ENCODE data around the gene KRTAP3-3. TPM values are rescaled to one million over a fixed set of nuclear protein-coding genes. Genes with fewer than 3 reads are reported as not detected.
"Not testable (repeated sequence)": the region's sequence is repeated elsewhere in the genome, so short reads cannot be mapped to it uniquely, and the experiment has no call there.

The KRTAP3-3 gene
- total RNA-seq: not detected

DNA sequence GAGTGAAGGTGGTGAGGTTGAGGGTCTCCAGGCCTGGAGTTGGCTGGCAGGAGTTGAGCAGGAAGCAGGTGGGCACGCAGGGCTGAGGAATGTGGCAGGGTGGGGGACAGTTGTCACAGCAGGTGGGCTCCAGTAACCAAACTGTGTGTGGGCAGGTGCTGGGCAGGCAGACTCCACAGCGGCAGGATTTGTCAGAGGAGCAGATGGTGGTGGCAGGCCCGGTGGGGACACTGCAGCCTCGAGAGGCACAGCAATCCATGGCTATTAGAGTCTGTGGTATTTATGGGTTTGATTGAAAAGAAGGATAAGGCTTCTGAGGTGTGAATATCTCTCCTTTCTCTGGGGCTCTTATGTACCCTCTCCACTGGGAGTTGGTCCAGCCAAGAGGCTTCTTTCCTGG is at the start of gene KRTAP3-3:
Gene KRTAP3-3 (minus strand): TSS at position 326 of the 400 bp plus-strand sequence. CDS start 67 bp downstream, at position 259.
- Mint-ChIP-seq H3K36me3 (no peaks in the 10 kb centered on the region), H3K27me3 (peaks cover 32% of the 10 kb centered on the region), H3K9me3 (no peaks in the 10 kb centered on the region), H3K4me1 (ENCODE audit: low read depth) (no peaks in the 10 kb centered on the region), H3K27ac (no peak within 1 kb of the TSS), H3K4me3 (no peak within 1 kb of the TSS)
- no peak for DNase-seq
- CTCF ChIA-PET: no interaction called here
- POLR2A ChIA-PET: no interaction called here
- intact Hi-C loops (cut with micrococcal nuclease): no loop called here

DNA sequence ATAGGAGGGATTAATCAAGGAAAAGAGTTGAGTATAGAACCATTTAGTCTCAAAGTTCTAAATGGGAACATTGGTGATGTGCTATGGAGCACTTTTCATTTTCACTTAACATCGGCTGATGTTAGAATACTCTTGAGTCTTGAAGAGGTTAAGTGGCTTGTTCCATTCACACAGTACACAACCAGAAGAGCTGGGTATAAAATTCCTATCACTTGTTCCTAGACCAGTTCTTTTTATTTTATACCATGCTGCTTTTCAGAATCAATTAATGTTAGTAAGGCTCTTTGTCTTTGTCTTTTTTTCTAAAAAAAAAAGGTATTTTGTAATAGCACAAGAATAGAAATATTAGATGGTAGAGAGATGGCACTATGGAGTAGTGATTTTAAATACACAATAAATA is 49.0 kb upstream of the KRTAP3-3 start:
- no peak overlapping the region for H3K4me3 Mint-ChIP-seq
- no peaks in the 10 kb centered on the region for H3K36me3 Mint-ChIP-seq
- H3K27ac Mint-ChIP-seq: no peak overlapping the region
- peaks cover 21% of the 10 kb centered on the region for H3K27me3 Mint-ChIP-seq
- CTCF ChIA-PET: no interaction called here
- intact Hi-C loops (cut with micrococcal nuclease): no loop called here
- no peak for DNase-seq
- H3K4me1 Mint-ChIP-seq (ENCODE audit: low read depth): no peaks in the 10 kb centered on the region
- POLR2A ChIA-PET: no interaction called here
- peaks cover 6% of the 10 kb centered on the region for H3K9me3 Mint-ChIP-seq

DNA sequence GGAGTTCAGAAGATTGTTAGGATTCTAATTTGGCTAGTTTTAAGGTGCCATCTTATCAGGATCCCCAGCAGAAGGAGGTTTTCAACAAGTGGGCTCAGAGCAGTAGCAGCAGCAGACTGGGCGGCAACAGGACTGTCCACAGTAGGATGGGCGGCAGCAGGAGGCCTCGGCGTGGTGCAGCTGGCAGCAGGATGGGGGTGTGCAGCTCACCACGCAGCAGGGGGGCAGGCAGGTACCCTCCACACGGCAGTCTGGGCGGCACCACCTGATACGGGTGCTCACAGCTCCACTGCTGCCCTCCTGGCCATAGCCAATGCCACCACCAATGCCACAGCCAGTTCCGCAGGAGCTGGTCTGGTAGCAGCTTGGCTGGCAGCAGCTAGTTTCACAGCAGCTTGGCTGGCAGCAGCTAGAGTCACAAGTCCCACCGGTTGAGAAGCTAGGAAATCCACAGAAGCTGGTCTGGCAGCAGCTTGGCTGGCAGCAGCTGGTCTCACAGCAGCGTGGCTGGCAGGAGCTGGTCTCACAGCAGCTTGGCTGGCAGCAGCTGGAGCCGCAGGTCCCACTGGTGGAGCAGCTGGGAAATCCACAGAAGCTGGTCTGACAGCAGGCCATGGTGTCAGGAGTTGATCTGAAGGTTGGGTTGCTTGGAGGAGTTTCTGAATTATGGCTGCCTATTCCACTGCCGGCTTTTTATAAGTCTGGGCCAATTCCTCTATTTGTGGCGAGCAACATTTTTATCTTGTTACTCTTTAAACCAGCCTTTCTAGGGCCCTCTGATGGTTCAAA is 47.0 kb upstream of the KRTAP3-3 start, which contains the start of gene KRTAP1-1:
Gene KRTAP1-1 (minus strand): TSS at position 668 of the 789 bp plus-strand sequence. CDS start 53 bp downstream, at position 615.
- CTCF ChIA-PET; H3K27ac Mint-ChIP-seq; H3K9me3 Mint-ChIP-seq; H3K36me3 Mint-ChIP-seq; intact Hi-C loops (cut with micrococcal nuclease); H3K4me3 Mint-ChIP-seq; H3K4me1 Mint-ChIP-seq (ENCODE audit: low read depth); POLR2A ChIA-PET; DNase-seq: not testable (repeated sequence)
- H3K27me3 Mint-ChIP-seq: peaks cover 15% of the 10 kb centered on the region

DNA sequence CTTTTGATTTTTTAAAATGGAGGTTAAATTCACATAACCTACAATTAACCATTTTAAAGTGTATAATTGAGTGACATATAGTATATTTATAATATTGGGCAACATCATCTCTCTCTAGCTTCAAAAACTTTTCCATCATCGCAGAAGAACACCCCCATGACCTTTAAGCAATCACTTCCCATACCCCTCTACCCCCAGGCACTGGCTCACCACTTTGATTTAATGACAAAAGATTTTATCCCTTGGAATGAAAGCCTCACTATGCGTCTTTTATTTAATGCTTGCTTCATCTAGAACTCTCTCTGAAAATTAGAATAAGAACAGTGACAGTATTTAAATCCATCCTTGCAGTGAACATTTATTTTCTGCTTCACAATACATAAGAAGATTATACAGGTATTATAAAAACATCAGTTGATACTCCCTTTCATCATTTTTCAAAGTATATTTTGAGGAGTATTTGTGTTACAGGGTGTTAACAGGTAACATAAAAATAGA is 43.9 kb upstream of the KRTAP3-3 start:
- H3K36me3 Mint-ChIP-seq: no peaks in the 10 kb centered on the region
- no peak overlapping the region for H3K27ac Mint-ChIP-seq
- H3K4me3 Mint-ChIP-seq: no peak overlapping the region
- peaks cover 10% of the 10 kb centered on the region for H3K27me3 Mint-ChIP-seq
- H3K9me3 Mint-ChIP-seq: no peaks in the 10 kb centered on the region
- intact Hi-C loops (cut with micrococcal nuclease): no loop called here
- ChIA-PET POLR2A (no interaction called here), CTCF (no interaction called here)
- H3K4me1 Mint-ChIP-seq (ENCODE audit: low read depth): no peaks in the 10 kb centered on the region
- DNase-seq: no peak

DNA sequence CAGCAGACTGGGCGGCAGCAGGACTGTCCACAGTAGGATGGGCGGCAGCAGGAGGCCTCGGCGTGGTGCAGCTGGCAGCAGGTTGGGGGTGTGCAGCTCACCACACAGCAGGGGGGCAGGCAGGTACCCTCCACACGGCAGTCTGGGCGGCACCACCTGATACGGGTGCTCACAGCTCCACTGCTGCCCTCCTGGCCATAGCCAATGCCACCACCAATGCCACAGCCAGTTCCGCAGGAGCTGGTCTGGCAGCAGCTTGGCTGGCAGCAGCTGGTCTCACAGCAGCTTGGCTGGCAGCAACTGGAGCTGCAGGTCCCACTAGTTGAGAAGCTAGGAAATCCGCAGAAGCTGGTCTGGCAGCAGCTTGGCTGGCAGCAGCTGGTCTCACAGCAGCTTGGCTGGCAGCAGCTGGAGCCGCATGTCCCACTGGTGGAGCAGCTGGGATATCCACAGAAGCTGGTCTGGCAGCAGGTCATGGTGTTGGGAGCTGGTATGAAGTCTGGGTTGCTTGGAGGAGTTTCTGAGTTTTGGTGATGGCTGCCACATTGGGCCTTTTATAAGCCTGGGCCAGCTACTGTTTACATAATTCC is 40.5 kb upstream of the KRTAP3-3 start, which contains the start of gene KRTAP1-3:
Gene KRTAP1-3 (minus strand): TSS at position 529 of the 590 bp plus-strand sequence. CDS start 53 bp downstream, at position 476.
- H3K27me3 Mint-ChIP-seq; H3K4me1 Mint-ChIP-seq (ENCODE audit: low read depth); H3K4me3 Mint-ChIP-seq; intact Hi-C loops (cut with micrococcal nuclease); DNase-seq; H3K9me3 Mint-ChIP-seq; CTCF ChIA-PET; POLR2A ChIA-PET; H3K36me3 Mint-ChIP-seq; H3K27ac Mint-ChIP-seq: not testable (repeated sequence)

DNA sequence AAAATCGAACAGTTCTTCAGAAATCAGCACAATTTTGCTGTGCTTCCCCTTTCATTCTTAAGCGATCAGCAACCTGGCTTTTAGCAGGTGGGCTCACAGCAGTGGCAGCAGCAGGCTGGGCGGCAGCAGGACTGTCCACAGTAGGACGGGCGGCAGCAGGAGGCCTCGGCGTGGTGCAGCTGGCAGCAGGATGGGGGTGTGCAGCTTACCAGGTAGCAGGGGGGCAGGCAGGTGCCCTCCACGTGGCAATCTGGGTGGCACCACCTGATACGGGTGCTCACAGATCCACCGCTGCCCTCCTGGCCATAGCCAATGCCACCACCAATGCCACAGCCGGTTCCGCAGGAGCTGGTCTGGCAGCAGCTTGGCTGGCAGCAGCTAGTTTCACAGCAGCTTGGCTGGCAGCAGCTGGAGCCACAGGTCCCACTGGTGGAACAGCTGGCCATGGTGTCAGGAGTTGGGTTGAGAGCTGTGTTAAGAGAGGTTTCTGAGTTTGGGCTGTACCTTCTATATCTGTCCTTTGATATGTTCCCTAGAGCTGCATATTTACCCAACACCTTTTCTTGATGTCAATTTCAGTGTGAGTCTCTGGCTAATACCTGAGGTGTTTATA is 35.8 kb upstream of the KRTAP3-3 start, which contains the start of gene KRTAP1-4:
Gene KRTAP1-4 (minus strand): TSS at position 563 of the 613 bp plus-strand sequence. CDS start 117 bp downstream, at position 446.
- no peak within 1 kb of the TSS for H3K4me3 Mint-ChIP-seq
- DNase-seq: no peak
- peaks cover 19% of the 10 kb centered on the region for H3K27me3 Mint-ChIP-seq
- CTCF ChIA-PET: no interaction called here
- H3K27ac Mint-ChIP-seq: no peak within 1 kb of the TSS
- no peaks in the 10 kb centered on the region for H3K36me3 Mint-ChIP-seq
- POLR2A ChIA-PET: interaction anchor here (0.6 kb wide), 1 partner anchor 95 kb away, joined by 3 read pairs; no protein-coding TSS in a partner anchor
- H3K4me1 Mint-ChIP-seq (ENCODE audit: low read depth): no peaks in the 10 kb centered on the region
- intact Hi-C loops (cut with micrococcal nuclease): no loop called here
- no peaks in the 10 kb centered on the region for H3K9me3 Mint-ChIP-seq

DNA sequence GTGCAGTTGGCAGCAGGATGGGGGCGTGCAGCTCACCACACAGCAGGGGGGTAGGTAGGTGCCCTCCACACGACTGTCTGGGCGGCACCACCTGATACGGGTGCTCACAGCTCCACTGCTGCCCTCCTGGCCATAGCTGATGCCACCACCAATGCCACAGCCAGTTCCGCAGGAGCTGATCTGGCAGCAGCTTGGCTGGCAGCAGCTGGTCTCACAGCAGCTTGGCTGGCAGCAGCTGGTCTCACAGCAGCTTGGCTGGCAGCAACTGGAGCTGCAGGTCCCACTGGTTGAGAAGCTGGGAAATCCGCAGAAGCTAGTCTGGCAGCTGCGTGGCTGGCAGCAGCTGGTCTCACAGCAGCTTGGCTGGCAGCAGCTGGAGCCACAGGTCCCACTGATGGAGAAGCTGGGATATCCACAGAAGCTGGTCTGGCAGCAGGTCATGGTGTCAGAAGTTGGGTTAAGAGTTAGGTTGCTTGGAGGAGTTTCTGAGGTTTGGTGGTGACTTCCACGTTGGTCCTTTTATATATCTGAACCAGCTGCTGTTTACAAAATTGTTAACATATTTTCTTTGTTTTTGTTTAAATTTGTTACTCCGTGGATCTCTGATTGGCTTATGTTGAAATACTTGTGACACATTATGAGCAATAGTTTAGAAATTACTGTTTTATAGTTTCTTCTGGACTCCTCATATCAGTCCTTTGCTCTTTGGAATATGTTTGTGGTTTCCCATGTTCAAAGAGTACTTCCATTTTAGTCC is 32.9 kb upstream of the KRTAP3-3 start, which contains the start of gene KRTAP1-5:
Gene KRTAP1-5 (minus strand): TSS at position 494 of the 757 bp plus-strand sequence. CDS start 53 bp downstream, at position 441.
- no peak for DNase-seq
- ChIA-PET CTCF (no interaction called here), POLR2A (no interaction called here)
- Mint-ChIP-seq H3K36me3 (no peaks in the 10 kb centered on the region), H3K27ac (no peak within 1 kb of the TSS), H3K27me3 (peaks cover 19% of the 10 kb centered on the region), H3K9me3 (no peaks in the 10 kb centered on the region), H3K4me3 (no peak within 1 kb of the TSS), H3K4me1 (ENCODE audit: low read depth) (no peaks in the 10 kb centered on the region)
- intact Hi-C loops (cut with micrococcal nuclease): no loop called here

DNA sequence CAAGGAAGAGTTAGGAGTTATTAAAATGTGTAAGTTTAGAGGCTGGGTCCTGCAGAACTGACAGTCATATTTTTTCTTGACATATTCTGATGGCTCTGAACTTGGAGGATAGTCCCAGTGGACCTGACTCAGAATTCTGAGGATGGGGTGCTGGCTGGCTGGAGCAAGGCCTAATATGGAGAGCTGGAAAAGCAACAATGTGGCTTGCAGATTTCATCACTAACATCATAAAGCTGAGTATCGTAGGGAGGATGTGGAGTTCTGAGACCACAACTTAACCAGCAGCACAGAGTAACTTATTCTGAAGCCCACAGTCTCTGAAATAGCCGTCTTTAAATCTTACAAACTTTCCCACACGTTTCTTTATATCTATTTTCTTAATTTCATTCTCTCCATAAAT is 30.7 kb upstream of the KRTAP3-3 start:
- Mint-ChIP-seq H3K9me3 (no peaks in the 10 kb centered on the region), H3K27me3 (peaks cover 21% of the 10 kb centered on the region), H3K36me3 (no peaks in the 10 kb centered on the region), H3K4me3 (no peak overlapping the region), H3K27ac (no peak overlapping the region), H3K4me1 (ENCODE audit: low read depth) (no peaks in the 10 kb centered on the region)
- intact Hi-C loops (cut with micrococcal nuclease): no loop called here
- ChIA-PET CTCF (no interaction called here), POLR2A (no interaction called here)
- no peak for DNase-seq

DNA sequence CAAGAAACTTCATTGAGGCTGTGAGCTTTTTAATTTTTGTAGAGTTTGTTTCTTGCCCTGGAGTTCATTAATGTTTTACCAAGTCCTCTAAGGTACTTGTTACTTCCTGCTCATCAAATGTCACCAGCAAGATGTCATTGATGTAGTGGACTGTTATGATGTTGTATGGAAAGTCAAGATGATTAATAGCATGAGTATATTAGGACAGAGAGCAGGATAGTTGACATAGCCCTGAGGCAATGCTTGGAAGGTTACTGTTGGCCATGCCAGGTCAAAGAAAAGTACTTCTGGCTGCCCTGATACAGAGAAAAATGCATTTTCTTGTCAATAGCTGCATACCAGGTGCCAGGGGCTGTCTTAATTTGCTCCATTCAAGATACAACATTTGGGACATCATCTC is 26.4 kb upstream of the KRTAP3-3 start:
- Mint-ChIP-seq H3K4me3 (no peak overlapping the region), H3K36me3 (no peaks in the 10 kb centered on the region), H3K27ac (no peak overlapping the region), H3K27me3 (peaks cover 5% of the 10 kb centered on the region), H3K9me3 (no peaks in the 10 kb centered on the region), H3K4me1 (ENCODE audit: low read depth) (no peaks in the 10 kb centered on the region)
- CTCF ChIA-PET: interaction anchor here (0.5 kb wide), 1 partner anchor 146 kb away, joined by 3 read pairs; no protein-coding TSS in a partner anchor
- intact Hi-C loops (cut with micrococcal nuclease): no loop called here
- POLR2A ChIA-PET: no interaction called here
- DNase-seq: no peak

DNA sequence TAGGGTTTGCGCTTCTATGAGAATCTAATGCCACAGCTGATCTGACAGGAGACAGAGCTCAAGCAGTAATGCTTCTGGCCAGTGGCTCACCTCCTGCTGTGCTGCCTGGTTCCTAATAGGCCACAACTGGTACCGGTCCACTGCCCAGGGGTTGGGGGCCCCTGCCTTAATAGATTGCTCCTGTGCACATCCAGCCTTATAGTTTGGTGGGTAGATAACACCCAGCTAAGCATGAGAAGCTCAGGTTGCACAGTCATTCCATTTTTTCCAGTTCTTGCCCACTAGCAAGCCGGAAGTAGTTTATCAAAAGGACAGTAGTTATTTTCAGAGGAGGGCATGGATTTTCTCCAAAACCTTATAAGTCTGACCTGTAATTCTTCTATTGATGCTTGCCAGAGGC is 25.5 kb upstream of the KRTAP3-3 start:
- POLR2A ChIA-PET: no interaction called here
- no peak for DNase-seq
- CTCF ChIA-PET: no interaction called here
- Mint-ChIP-seq H3K4me3 (no peak overlapping the region), H3K4me1 (ENCODE audit: low read depth) (no peaks in the 10 kb centered on the region), H3K9me3 (no peaks in the 10 kb centered on the region), H3K27me3 (peaks cover 5% of the 10 kb centered on the region), H3K27ac (no peak overlapping the region), H3K36me3 (no peaks in the 10 kb centered on the region)
- intact Hi-C loops (cut with micrococcal nuclease): no loop called here

DNA sequence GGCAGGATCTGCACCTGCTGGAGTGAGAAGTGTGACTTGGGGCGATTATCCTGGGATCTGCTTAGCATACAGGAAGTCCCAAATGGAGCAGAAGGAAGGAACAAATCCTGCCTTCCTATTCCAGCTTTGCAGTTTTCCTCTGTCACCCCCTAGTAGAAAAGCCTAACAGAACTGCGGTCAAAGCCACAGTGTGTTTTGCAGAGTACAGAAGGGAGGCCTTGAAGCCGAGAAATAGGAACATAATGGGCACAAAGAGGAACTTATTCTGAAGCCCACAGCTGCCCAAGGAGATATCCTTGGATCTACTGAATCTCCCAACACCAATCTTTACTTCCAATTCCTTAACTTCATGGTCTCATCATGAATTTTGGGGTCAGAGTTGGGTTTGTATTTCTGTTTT is 24.6 kb upstream of the KRTAP3-3 start:
- POLR2A ChIA-PET: no interaction called here
- intact Hi-C loops (cut with micrococcal nuclease): no loop called here
- Mint-ChIP-seq H3K4me3 (no peak overlapping the region), H3K9me3 (no peaks in the 10 kb centered on the region), H3K27me3 (peaks cover 5% of the 10 kb centered on the region), H3K27ac (no peak overlapping the region), H3K36me3 (no peaks in the 10 kb centered on the region), H3K4me1 (ENCODE audit: low read depth) (no peaks in the 10 kb centered on the region)
- CTCF ChIA-PET: no interaction called here
- DNase-seq: no peak

All from activated CD4-positive, alpha-beta memory T cell treated with anti-CD3 and anti-CD28 coated beads for 36 hours (primary cell).